SH-SY5Y (cell line): ENCODE measurements around the gene C16orf78.

Source experiments
- GATA2 ChIP-seq: IDR thresholded peaks from 2 replicates; pipeline ENCODE4 v1.6.1; 2011; ENCODE audit warnings: mild to moderate bottlenecking, low read depth, low read length
- GATA3 ChIP-seq: IDR thresholded peaks from 2 replicates; pipeline ENCODE4 v1.6.1; 2011; ENCODE audit warnings: low read depth, mild to moderate bottlenecking, low read length, moderate library complexity

The C16orf78 gene

DNA sequence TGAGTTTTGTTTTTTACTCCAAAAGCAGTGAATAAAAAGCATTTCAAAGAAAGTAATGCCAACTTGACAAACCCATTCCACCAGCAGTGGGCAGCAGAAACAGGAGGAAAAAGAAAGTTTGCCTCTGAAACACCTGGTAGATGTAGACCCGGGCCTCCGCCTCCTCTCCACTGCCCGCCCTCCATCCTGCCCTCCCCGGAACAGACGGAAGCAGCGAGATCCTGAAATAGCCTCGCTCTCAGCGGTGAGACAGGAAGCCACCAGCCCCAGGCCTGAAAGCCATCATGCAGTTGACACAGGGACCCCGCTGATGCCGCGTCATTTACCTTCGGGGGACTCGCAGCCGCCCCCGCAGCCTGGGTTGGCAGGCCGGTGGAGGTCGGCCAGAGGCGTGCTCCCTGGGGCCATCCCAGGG lies 67.8 kb downstream of the C16orf78 start:
- TF ChIP-seq GATA3 = no peak
- no peak for TF ChIP-seq GATA2

DNA sequence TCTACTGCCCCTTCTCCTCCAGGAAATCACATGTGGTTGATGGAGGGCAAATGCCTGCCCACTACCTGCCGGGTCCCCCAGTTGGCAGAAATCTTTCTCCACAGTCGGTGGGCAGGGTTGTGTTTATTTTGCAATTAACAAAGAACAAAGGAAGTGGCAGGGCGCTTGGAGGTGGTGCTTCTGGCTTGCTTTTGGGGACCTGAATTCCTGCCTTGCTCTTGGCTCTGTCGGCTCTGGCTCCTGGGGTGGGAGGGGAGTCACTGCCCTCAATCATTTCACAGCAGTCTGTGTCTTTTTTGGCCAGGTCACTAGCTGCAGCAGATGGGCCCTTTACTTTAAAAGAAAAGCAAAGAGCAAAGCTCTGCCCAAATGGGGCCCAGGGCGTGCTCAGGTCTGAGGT lies 69.2 kb downstream of the C16orf78 start:
- no peak for TF ChIP-seq GATA2
- TF ChIP-seq GATA3 = no peak

DNA sequence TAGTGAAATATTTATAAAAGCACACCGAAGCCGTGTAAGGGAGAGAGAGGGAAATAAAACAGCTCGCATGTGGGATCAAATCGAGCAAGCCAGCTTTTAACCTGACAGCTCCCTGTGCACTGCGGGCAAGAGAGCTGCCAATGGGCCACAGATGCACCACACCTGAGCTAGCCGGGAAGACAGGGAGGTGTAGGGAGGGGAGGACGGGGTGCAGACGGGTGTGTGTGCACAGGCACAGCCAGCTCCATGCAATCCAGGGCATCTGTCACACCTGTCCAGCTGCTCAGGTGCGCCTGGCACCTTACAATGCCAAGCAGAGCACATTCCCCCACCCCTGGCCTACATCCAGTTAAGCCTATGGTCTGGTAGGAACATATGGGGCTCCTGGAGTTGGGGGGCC lies 70.0 kb downstream of the C16orf78 start:
- no peak for TF ChIP-seq GATA2
- no peak for TF ChIP-seq GATA3

DNA sequence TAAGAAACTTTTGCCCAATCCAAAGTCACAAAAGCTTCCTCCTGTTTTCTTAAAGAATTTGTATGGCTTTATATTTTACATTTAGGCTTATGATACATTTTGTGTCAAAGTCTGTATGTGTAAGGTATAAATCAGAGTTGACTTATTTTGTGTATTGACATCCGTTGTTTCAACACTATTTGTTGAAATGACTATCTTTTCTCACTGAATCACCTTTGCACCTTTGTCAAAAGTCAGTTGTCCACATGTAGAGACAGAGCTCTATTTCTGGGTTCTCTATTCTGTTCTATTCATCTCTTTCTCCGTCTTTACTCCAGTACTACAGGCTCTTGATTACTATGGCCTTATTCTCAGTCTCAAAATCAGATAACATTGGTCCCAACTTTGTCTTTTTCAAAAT lies 73.2 kb downstream of the C16orf78 start:
- no peak for TF ChIP-seq GATA2
- TF ChIP-seq GATA3 = no peak
